ENCODE measurements around the gene OBSCN.
"Not testable (repeated sequence)": the region's sequence is repeated elsewhere in the genome, so short reads cannot be mapped to it uniquely, and the experiment has no call there.

The OBSCN gene

DNA sequence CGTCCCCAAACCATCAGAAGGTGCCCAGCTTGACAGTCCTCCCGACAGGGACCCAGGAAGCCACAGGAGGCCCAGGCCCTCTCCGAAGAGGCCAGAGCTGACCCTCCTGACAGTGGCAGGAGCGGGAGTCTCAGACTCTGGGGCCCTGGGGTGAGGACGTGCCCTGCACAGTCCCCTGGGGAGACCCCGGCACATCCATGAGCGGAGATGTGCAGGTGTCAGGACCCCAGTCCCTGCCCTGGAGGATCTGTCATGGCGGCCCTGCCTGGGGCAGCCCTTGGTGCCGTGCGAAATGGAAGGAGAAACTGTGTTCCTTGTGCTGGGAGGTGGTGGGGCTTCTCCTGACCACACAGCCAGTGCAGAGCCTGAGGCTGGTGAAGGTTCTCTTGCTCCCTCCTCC is 55.8 kb downstream of the OBSCN start:
- no peak for DNase-seq

DNA sequence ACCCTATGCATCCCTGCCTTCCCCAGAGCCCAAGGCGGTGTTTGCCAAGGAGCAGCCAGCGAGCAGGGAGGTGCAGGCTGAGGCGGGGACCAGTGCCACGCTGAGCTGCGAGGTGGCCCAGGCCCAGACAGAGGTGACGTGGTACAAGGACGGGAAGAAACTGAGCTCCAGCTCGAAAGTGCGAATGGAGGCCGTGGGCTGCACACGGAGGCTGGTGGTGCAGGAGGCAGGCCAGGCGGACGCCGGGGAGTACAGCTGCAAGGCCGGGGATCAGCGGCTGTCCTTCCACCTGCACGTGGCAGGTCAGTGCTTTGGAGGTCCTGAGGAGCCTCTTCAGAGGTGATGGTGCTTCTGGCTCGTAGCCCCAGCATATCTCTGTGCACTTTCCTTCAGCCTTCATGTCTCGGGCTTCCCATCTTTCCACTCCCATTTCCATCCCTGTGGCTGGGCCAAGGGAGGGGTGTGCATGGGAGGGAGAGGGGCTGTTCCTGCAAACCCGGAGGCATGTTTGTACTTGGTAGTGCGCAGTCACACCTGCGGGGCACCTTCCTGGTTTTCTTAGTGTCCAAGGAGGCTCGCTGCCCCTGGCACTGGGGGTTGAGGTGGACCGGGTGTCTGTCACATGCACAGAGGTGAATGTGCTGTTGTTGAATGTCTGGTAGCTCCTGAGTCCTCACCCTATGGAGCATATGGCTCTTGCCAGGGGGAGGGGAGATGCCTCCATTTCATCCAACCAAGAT is 56.4 kb downstream of the OBSCN start:
- DNase-seq = no peak

DNA sequence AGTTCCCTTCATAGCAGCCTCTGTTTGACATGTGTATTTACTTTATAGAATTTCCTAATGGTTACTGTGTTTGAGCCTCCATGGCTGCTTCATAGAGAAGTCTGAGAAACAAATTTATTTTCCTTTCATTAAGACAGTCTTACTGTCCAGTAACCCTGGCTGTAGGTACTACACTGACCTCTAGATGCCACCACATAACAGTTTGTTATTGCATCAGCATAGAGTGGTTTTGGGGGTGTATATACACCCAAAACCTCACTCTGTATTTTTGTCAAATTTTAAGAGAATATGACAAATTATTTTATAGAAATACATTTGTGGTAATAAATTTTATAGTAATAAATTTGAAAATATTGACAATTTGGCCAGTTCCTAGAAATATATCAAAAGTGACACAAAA is 57.3 kb downstream of the OBSCN start:
- DNase-seq = no peak

DNA sequence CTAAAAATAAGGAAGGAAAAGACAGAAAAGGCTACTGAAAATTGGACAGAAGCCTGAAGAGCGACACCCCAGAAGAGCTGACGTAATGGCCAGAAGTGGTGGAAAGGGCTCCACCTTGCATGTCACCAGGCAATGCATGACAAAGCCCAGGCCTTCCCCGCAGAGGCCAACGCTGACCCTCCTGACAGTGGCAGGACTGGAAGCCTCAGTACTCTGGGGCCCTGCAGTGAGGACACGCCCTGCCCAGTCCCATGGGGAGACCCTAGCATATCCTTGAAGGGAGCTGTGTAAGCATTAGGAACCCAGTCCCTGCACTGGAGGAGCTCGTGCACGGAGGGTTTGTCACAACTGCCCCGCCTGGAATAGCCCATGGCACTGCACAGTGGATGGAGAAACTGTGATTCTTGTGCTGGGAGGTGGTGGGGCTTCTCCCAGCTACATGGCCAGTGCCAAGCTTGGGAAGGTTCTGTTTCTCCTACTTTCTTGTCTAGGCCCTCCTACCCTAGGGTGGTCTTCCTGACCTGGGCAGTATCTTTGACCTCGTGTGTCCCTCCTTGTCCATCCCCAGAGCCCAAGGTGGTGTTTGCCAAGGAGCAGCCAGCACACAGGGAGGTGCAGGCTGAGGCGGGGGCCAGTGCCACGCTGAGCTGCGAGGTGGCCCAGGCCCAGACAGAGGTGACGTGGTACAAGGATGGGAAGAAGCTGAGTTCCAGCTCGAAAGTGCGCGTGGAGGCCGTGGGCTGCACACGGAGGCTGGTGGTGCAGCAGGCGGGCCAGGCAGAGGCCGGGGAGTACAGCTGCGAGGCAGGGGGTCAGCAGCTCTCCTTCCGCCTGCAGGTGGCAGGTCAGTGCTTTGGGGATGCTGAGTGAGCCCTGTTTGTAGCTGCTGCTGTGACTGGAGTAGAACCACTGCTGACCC is 60.4 kb downstream of the OBSCN start:
- no peak for DNase-seq

DNA sequence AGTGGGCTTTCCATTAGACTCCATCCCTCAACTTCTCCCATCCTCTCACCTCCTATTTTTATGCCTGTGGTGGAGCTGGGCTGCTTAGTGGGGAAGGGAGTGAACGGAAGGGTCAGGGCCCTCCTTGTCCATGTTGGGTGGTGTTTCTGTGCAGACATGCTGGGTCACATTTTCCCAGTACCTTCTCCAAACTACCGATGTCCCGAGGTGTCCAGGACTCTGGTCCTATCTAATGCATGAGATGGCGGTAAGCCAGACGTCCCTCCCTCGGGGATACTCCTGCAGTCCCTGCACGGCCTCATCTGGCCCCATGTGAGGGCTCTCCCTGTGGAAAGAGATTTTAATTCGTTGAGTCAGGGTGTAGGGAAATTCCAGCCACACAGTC is 61.0 kb downstream of the OBSCN start:
- DNase-seq = no peak

DNA sequence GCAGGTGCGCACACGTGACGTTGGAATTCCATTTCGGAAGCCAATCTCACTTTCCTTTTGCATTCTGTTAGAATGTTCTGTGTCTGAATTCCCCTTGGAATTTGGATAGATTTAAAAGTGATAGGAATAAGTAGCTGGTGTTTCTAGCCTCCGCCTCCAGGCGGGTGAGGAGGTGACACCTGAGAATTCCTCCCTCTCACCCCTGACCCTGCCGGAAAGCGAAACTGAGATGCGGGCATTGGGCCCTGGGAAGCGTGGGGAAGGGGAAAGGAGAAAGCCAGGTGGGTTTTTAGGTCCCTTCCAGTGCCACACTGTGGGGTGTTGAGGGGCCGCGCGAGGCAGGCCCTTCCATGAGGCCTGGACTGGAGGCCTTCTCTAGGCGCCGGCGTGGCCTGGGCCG is 61.6 kb downstream of the OBSCN start:
- DNase-seq = not testable (repeated sequence)

DNA sequence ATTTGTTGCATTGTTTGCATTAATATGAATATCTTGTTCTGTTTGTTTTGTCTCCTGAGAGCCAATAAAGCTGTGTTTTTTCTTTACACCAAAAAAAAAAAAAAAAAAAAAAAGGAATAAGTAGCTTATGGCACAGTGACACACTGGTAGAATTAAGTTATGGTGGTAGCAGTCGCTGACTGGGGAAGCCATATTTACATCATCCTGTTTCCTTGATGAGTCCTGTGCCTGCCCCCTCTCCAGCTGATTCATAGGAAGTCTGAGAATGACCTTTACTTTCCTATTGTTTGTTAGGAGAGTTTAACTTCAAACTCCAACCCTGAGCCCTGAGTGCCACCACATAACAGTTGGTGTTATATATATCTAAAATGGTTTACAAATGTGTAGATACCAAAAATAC is 62.2 kb downstream of the OBSCN start:
- no peak for DNase-seq

DNA sequence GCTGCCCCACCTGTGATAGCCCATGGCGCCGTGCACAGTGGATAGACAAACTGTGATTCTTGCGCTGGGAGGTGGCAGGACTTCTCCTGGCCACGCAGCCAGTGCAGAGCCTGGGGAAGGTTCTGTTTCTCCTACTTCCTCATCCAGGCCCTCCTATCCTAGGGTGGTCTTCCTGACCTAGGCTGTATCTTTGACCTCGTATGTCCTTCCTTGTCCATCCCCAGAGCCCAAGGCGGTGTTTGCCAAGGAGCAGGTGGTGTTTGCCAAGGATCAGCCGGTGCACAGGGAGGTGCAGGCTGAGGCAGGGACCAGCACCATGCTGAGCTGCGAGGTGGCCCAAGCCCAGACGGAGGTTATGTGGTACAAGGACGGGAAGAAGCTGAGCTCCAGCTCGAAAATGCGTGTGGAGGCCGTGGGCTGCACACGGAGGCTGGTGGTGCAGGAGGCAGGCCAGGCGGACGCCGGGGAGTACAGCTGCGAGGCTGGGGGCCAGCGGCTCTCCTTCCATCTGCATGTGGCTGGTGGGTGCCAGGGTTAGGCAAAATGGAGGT is 63.9 kb downstream of the OBSCN start:
- DNase-seq = no peak

DNA sequence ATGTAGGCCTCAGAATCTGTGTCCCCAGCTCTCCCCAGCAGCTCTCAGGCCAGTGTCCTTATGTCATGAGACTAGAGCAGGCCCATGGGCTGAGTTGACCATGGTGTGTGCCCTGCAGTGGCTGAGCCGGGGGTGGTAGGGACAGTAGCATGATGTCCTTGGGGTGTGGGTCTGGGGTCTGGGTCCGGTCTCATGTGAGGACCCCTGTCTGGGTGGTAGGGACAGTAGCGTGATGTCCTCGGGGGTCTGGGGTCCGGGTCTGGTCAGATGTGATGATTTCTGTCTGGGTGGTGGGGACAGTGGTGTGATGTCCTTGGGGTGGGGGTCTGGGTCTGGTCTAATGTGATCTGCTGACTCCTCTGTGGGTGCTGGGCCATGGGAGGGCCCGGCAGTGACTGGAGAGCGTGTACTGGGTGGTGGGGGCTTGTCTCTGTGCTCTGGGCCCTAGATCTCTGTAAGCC is 64.5 kb downstream of the OBSCN start:
- no peak for DNase-seq

DNA sequence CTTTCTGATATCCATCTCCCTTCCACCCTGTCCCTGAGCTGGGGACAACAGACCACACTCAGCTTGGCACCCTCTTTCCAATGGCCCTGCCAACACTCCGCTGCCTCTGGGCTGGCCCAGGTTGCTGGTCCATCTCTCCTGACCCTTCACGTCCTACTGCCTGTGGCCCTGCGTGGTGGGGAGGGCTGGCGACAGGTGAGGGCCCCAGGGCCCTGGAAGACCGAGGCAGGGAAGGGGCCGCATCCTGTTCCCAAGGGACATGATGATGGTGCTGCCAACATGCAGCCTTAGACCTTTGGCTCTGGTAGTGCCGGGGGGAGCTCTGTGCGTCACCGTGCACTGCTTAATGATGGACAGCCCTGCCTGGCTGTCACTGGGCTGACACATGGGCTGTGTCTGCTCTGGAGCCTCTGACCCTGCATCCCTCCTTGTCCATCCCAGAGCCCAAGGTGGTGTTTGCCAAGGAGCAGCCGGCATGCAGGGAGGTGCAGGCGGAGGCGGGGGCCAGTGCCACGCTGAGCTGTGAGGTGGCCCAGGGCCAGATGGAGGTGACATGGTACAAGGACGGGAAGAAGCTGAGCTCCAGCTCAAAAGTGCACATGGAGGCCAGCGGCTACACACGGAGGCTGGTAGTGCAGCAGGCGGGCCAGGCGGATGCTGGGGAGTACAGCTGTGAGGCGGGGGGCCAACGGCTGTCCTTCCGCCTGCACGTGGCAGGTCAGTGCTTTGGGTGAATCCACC is 65.2 kb downstream of the OBSCN start:
- no peak for DNase-seq

DNA sequence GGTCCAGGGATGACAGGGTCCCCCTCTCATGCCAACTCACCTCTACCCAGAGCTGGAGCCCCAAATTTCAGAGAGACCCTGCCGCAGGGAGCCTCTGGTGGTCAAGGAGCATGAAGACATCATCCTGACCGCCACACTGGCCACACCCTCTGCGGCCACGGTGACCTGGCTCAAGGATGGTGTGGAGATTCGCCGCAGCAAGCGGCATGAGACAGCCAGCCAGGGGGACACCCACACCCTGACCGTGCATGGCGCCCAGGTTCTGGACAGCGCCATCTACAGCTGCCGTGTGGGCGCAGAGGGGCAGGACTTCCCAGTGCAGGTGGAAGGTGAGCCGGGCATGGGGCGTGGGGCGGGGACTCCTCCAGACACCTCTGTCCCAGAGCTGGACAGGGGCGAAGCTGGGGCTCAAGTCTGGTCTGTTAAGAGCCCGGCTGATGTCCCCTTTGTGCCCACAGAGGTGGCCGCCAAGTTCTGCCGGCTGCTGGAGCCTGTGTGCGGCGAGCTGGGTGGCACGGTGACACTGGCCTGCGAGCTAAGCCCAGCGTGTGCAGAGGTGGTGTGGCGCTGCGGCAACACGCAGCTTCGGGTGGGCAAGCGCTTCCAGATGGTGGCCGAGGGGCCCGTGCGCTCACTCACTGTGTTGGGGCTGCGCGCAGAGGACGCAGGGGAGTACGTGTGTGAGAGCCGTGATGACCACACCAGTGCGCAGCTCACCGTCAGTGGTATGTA is 66.0 kb downstream of the OBSCN start:
- DNase-seq = no peak

DNA sequence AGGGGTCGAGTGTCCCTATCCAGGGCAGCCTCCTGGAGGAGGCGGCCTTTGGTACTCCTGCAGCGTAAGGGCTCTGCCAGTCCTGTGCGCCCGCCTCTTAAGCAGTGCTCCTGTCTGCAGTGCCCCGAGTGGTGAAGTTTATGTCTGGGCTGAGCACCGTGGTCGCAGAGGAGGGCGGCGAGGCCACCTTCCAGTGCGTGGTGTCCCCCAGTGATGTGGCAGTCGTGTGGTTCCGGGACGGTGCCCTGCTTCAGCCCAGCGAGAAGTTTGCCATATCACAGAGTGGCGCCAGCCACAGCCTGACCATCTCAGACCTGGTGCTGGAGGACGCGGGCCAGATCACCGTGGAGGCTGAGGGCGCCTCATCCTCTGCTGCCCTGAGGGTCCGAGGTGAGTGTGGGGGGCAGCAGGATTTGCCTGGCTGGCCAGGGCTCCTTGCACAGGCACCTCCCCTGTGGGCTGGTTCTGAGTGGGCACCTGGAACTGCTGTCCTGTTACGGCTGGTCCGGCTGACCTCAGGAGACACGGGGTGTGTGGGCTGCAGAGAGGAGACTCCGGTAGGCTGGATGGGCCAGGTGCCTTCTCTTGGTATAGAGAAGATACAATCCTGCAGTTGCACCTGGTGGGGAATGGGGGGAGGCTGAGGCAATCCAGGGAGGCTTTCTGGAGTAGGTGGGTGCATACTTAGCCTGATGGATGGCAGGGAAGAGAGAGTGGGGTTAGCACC is 66.8 kb downstream of the OBSCN start:
- DNase-seq = no peak

DNA sequence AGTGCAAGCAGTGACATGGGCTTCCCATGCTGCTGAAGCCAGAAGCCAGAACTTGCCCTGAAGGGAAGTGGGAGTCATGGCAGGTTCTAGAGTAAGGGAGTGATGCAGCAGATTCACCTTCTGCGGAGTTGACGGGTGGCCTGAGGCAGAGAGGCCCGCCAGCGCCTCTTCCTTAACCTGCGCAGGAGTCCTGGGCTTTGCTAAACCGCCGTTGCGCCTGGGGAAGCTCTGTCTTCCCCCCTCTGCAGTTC is 67.3 kb downstream of the OBSCN start:
- no peak for DNase-seq

DNA sequence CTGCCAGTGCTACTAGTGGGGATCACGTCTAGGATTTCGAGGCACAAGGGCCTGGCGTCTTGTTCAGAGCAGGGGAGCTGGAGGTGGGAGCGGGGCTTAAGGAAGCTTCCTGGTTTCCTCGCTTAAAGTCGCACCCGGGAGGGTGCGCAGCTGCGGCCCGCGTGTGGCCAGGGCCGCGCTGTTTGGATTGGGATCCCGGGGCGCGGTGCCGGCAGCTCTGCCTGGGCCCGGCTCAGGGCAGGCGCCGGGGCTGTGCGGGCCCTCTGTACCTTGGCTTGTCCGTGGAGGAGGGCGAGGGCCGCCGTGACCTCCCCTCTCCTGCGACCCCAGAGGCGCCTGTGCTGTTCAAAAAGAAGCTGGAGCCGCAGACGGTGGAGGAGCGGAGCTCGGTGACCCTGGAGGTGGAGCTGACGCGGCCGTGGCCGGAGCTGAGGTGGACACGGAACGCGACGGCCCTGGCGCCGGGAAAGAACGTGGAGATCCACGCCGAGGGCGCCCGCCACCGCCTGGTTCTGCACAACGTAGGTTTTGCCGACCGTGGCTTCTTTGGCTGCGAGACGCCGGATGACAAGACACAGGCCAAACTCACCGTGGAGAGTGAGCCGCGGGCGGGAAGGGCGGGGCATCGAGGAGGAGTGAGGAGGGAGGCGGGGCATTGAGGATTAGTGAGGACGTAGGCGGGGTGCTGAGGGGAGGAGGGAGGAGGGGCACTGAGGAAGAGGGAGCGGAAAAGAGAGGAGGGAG is 67.8 kb downstream of the OBSCN start:
- peak; percentile 73 for DNase-seq

DNA sequence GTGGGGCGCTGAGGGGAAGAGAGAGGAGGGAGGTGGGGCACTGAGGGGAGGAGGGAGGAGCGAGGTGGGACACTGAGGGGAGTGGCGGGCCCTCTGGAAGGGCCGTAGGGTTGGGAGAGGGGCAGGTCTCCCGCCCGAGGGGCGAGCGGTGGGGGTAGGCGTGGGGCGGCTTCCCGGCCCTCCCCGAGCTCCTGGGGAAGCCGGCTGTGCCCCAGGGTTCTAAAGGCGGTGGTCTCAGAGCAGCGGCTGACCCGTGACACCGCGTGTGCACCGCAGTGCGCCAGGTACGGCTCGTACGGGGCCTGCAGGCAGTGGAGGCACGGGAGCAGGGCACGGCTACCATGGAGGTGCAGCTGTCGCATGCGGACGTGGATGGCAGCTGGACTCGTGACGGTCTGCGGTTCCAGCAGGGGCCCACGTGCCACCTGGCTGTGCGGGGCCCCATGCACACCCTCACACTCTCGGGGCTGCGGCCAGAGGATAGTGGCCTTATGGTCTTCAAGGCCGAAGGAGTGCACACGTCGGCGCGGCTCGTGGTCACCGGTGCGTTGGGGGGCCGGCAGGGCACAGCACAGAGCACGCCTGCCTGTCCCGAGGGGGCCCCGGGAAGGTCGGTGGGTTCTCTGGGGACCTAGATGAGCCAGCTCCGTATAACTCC is 68.5 kb downstream of the OBSCN start:
- no peak for DNase-seq

DNA sequence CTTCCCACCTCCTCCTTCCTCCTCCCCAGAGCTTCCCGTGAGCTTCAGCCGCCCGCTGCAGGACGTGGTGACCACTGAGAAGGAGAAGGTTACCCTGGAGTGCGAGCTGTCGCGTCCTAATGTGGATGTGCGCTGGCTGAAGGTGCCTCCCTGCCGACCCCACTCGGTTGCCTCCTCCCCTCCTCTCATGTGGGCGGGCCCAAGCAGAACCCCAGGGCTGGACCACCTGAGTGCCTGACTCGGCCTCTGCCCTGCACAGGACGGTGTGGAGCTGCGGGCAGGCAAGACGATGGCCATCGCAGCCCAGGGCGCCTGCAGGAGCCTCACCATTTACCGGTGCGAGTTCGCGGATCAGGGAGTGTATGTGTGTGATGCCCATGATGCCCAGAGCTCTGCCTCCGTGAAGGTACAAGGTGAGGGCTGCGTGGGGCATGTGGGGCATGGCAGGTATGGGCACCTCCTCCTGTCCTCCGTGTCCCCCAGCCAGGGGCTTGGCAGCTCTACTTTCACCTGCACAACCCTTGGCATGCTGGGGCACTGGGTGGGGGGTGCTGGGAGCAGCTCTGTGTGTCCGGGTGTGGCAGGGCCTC is 69.2 kb downstream of the OBSCN start:
- no peak for DNase-seq

DNA sequence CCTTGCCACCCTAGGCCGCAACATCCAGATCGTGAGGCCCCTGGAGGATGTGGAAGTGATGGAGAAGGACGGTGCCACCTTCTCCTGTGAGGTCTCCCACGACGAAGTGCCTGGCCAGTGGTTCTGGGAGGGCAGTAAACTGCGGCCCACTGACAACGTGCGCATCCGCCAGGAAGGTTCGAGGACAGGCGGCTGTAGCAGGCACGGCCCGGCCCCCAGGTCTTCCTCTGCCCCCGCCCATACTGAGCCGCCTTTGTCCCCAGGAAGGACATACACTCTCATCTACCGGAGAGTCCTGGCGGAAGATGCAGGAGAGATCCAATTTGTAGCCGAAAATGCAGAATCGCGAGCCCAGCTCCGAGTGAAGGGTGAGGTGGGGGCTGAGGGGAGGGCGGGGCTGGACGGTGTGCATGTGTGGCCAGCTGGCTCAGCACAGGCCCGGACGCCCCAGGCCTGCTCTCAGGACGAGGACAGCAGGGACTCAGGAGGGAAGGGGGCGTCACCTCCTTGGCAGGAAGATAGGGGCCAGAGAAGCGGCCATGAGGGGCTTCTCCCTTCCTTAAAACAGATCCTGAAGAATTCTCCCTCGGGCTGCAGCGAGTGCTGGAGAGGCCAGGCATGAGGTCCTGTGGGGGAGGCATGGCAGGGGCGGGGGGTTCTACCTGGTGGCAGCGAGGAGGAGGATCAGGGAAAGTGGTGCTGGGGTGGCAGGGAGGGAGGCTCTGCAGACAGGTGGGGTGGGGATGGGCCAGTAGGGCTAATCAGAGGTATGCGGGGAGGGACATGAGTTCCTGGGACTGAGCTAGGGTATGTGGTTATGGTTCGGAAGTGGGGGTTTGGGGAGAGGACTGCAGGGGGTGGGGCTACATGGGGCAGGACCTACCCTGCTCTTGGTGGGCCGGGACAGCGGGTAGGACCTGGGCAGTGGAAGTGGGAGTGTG is 69.9 kb downstream of the OBSCN start:
- no peak for DNase-seq

DNA sequence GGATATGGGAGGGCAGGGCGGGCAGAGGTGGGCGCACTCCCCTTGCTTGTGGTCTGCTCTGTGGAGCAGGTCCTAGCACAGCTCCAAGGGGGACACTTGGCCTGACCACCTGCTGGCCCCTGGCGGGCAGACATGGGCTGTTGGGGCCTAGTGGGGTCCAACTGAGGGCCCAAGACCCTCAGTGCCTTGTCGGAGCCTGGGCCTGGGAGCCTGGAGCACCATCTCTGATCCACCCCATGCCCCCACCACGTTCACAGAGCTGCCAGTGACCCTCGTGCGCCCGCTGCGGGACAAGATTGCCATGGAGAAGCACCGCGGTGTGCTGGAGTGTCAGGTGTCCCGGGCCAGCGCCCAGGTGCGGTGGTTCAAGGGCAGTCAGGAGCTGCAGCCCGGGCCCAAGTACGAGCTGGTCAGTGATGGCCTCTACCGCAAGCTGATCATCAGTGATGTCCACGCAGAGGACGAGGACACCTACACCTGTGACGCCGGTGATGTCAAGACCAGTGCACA is 70.6 kb downstream of the OBSCN start:
- no peak for DNase-seq
